Activated CD4-positive, alpha-beta T cell treated with anti-CD3 and anti-CD28 coated beads, Interleukin-2, amount 10 ng/mL, durations not matched to agents 7 days and 5 days (primary cell): Measurements from ENCODE around the gene GPX2. TPM values are rescaled to one million over a fixed set of nuclear protein-coding genes. Genes with fewer than 3 reads are reported as not detected.
A peak's percentile ranks its signal among the peaks of the same experiment; 100 is the strongest.

Experiments
- CTCF ChIA-PET: fragments of 350-600 bp; sonication (Branson Sonifier 250); formaldehyde crosslinking; loops from one replicate; lab custom pipeline; 2021; ENCODE audit warnings: antibody characterized with exemption; lab: Charles Lee
- POLR2A ChIA-PET: fragments of 350-600 bp; sonication (Branson Sonifier 250); formaldehyde crosslinking; loops from one replicate; lab custom pipeline; 2021; ENCODE audit warnings: antibody characterized with exemption; lab: Charles Lee
- DNase-seq: peaks from one replicate; pipeline ENCODE4 v3.0.0-alpha.2; 2020
- H3K27ac Mint-ChIP-seq: one replicate; pipeline ENCODE4 v1.8.0; 2021; ENCODE audit warnings: mild to moderate bottlenecking, moderate library complexity, mixed read lengths
- H3K27me3 Mint-ChIP-seq: one replicate; pipeline ENCODE4 v1.8.0; 2021; ENCODE audit warnings: mixed read lengths
- H3K36me3 Mint-ChIP-seq: one replicate; pipeline ENCODE4 v1.8.0; 2021; ENCODE audit warnings: low read depth, mixed read lengths
- H3K4me1 Mint-ChIP-seq: one replicate; pipeline ENCODE4 v1.8.0; 2021; ENCODE audit warnings: mixed read lengths
- H3K4me3 Mint-ChIP-seq: one replicate; pipeline ENCODE4 v1.8.0; 2021; ENCODE audit warnings: mild to moderate bottlenecking, moderate library complexity, mixed read lengths
- H3K9me3 Mint-ChIP-seq: one replicate; pipeline ENCODE4 v1.8.0; 2021; ENCODE audit warnings: mixed read lengths
- total RNA-seq, 2 experiments: library from RNA; stranded (reverse); gene quantifications; one replicate each; pipeline ENCODE4 v1.2.3, GENCODE V29; 2021

The GPX2 gene
- total RNA-seq, 2 experiments from 2014 or later: not detected

DNA sequence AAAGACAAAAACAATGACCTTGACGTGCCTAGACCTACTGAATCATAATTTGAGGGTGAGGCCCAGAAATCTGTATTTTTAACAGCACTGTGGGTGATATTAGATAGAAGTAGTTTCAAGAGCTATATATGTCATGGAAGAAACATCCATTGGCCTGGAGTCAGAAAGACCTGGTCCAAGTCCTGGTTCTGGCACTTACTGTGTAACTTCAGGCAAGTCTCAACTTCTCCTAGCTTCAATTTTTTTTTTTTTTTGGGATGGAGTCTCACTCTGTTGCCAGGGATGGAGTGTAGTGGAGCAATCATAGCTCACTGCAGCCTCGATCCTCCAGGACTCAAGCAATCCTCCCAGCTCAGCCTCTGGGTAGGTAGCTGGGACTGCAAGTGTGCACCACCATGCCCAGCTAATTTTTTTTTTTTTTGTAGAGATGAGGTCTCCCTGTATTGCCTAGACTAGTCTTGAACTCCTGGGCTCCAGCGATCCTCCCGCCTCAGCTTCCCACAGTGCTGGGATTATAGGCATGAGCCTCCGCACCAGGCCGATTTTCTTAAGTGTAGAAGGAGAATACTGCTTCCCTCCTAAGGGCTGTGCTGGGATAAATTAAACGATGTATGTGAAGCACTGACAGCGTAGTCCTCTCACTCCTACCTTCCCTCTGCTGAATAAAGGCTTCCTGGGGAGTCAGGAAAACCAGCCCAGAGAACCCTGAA is 14.3 kb upstream of the GPX2 start:
- Mint-ChIP-seq H3K36me3 (no peaks in the 10 kb centered on the region), H3K4me1 (peaks cover 5% of the 10 kb centered on the region), H3K27me3 (no peaks in the 10 kb centered on the region), H3K4me3 (no peak overlapping the region), H3K27ac (peak overlapping the region; percentile 22), H3K9me3 (no peaks in the 10 kb centered on the region)
- ChIA-PET CTCF (interaction anchor here (0.6 to 1.5 kb wide), 8 partner anchors 9 to 944 kb away, joined by 3 to 4 read pairs (median 3); no protein-coding TSS in a partner anchor), POLR2A (no interaction called here)
- DNase-seq: no peak

DNA sequence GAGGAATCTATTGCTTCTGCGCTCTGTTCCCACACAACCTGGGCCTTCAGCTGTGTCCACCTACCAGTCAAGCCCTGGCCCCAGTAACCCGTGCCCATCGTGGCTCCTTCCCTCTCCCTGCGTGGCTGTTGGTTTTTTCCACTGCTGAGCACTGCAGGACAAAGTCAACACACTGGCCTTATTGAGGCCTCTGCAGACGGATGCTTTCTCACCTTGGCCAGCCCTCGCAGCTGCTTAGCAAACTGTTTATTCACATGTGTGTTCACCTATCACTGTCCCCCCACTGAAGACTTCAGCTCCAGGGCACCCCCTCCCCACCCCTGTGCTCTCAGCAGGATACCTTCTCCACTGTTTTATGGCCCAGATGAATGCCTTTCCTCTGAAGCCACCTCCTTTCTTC is 12.8 kb upstream of the GPX2 start:
- Mint-ChIP-seq H3K4me1 (peaks cover 5% of the 10 kb centered on the region), H3K4me3 (no peak overlapping the region), H3K27ac (no peak overlapping the region), H3K36me3 (no peaks in the 10 kb centered on the region), H3K27me3 (no peaks in the 10 kb centered on the region), H3K9me3 (no peaks in the 10 kb centered on the region)
- no peak for DNase-seq
- ChIA-PET POLR2A (no interaction called here), CTCF (no interaction called here)

DNA sequence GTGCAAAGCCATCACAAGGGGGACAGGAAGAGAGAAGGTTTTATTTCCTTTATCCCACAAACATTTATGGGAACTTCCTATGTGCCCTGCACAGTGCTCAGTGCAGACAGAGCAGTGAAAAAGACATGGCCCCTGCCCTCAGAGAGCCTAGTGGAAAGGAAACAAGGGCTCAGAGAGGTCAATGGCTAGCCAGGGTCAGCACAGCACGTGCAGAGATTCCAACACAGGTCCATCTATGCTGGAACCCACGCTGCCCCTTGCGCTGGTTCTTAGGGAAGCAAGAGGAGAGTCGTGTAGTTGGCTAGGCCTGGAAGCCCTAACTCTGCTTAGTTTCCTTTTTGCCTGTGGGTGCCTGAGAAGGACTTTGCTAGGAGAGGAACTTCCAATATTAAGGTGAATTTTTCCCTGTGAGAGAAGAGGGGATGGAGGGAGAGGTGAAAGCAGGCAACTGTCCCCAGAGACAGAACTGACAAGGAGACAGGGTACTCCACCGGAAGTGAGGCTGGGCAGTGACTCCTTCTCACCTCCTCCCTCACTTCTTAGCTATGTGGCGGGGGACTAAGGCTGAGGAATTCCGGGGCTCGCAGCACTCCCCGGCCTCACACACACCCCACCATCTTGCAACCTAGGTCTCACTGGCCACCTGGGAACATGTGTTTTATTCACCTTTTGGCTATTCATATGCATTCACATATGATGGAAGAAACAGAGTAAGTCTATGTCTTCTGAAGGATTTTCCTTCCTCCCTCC is 12.1 kb upstream of the GPX2 start:
- H3K27me3 Mint-ChIP-seq: no peaks in the 10 kb centered on the region
- POLR2A ChIA-PET: interaction anchor here (0.7 kb wide), 1 partner anchor 391 kb away, joined by 3 read pairs; no protein-coding TSS in a partner anchor
- H3K27ac Mint-ChIP-seq: no peak overlapping the region
- peaks cover 5% of the 10 kb centered on the region for H3K4me1 Mint-ChIP-seq
- H3K4me3 Mint-ChIP-seq: no peak overlapping the region
- no peak for DNase-seq
- CTCF ChIA-PET: no interaction called here
- no peaks in the 10 kb centered on the region for H3K9me3 Mint-ChIP-seq
- peaks cover 2% of the 10 kb centered on the region for H3K36me3 Mint-ChIP-seq

DNA sequence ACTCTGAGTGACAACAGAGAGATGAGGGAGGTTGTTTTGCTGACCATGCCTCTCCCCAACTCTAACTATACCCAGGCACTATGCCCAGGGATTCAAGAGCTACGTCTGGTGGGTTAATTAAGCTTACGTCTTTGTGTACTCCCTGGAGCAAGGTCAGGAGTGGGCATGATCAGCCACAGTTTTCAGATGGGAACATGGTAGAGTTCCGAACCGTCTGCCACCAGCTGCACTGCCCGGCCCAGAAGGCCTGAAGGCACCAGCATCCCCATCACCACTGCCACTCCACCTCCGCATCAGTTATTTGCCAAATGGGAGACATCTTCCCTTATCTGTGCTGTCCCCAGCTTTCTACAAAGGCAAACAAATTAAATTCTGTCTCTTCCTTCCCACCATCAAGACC is 11.1 kb upstream of the GPX2 start:
- Mint-ChIP-seq H3K9me3 (no peaks in the 10 kb centered on the region), H3K4me1 (peaks cover 5% of the 10 kb centered on the region), H3K4me3 (no peak overlapping the region), H3K27ac (no peak overlapping the region), H3K36me3 (peaks cover 3% of the 10 kb centered on the region), H3K27me3 (no peaks in the 10 kb centered on the region)
- no peak for DNase-seq
- POLR2A ChIA-PET: interaction anchor here (0.7 kb wide), 1 partner anchor 392 kb away, joined by 3 read pairs; no protein-coding TSS in a partner anchor
- CTCF ChIA-PET: interaction anchor here (0.6 to 1.8 kb wide), 5 partner anchors 10 to 528 kb away, joined by 3 to 5 read pairs (median 3); no protein-coding TSS in a partner anchor

DNA sequence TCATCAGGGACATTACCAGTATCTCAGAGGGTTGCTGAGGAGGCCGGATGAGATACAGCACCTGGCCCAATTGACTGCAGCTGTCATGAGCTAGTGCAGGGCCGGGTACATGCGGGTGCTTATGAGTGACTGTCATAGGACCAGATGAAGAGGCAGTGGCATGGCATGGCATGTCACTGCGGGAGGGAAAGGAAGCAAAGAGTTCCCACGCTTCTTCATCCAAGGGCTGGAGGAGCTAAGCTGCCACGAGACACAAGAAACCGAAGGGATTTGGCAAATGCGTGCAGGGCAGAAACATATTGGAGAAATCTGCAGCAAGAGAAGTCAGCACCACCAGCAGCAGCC is 10.7 kb upstream of the GPX2 start:
- no peak overlapping the region for H3K4me3 Mint-ChIP-seq
- no peak for DNase-seq
- H3K27ac Mint-ChIP-seq: no peak overlapping the region
- ChIA-PET CTCF (interaction anchor here (0.6 to 1.8 kb wide), 7 partner anchors 9 to 528 kb away, joined by 3 to 5 read pairs (median 3); no protein-coding TSS in a partner anchor), POLR2A (no interaction called here)
- peaks cover 5% of the 10 kb centered on the region for H3K4me1 Mint-ChIP-seq
- H3K36me3 Mint-ChIP-seq: peaks cover 4% of the 10 kb centered on the region
- H3K9me3 Mint-ChIP-seq: no peaks in the 10 kb centered on the region
- no peaks in the 10 kb centered on the region for H3K27me3 Mint-ChIP-seq

DNA sequence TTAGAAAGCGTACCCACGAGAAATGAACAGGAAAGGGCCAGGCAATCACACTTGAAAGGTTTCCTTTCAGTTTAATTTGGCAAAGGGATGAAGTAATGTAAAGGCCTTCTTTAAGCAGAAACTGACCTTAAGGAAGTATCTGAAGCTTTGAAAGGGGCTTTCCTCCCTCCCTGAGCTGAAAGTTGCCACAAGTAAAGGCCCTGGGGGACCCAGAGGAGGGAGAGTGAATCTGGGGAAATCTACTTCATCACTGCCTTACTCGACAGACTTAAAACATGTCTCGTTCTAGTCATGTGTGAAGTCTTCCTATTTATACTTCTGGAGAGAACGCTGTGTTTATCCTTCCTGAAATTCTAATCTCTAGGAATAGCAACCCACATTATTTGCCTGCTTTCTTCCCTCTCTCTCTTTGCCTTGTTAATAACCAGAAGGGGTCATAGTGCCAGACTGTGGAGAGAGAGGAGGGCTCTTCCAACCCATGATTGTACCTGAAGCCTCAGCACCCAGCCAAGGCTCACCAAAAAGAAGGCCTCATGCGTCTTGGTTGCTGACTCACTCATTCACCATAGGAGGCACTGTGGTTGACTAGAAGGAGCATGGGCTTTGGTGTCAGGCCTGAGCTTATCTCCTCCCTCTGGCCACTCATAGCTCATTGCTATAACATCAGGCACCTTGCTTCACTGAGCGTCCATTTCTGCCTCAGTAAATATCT is 10.2 kb upstream of the GPX2 start:
- Mint-ChIP-seq H3K4me1 (peaks cover 5% of the 10 kb centered on the region), H3K27me3 (no peaks in the 10 kb centered on the region), H3K9me3 (no peaks in the 10 kb centered on the region), H3K36me3 (peaks cover 5% of the 10 kb centered on the region), H3K27ac (peak overlapping the region; percentile 14), H3K4me3 (no peak overlapping the region)
- DNase-seq: no peak
- ChIA-PET POLR2A (no interaction called here), CTCF (interaction anchor here (0.6 to 1.8 kb wide), 8 partner anchors 9 to 527 kb away, joined by 3 to 7 read pairs (median 3); no protein-coding TSS in a partner anchor)

DNA sequence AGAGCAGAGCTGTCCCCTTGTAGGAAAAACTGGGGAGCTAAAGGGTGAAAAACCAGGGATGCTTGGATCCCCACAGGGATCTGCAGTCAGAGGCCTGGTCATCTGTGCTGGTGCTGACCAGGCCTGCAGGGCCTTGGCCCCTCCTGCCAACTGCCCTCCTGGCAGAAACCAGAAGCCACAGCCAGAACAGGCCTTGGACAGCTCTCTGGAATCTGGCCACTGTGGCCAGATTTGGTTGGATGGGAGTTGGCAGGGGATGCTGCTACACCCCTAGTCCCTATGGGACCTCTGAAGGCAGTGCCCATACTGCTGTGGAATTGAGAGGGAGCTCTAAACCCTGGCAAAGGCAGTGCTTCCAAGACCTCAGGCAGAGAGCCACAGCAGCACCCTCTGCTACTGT is 9.2 kb upstream of the GPX2 start:
- Mint-ChIP-seq H3K27me3 (no peaks in the 10 kb centered on the region), H3K9me3 (no peaks in the 10 kb centered on the region), H3K4me1 (peaks cover 9% of the 10 kb centered on the region), H3K36me3 (peaks cover 7% of the 10 kb centered on the region), H3K27ac (no peak overlapping the region), H3K4me3 (no peak overlapping the region)
- DNase-seq: no peak
- CTCF ChIA-PET: interaction anchor here (1.1 to 1.7 kb wide), 3 partner anchors 8 to 18 kb away, joined by 3 to 7 read pairs (median 4); partner anchors contain the start of gene GPX2
- POLR2A ChIA-PET: no interaction called here

DNA sequence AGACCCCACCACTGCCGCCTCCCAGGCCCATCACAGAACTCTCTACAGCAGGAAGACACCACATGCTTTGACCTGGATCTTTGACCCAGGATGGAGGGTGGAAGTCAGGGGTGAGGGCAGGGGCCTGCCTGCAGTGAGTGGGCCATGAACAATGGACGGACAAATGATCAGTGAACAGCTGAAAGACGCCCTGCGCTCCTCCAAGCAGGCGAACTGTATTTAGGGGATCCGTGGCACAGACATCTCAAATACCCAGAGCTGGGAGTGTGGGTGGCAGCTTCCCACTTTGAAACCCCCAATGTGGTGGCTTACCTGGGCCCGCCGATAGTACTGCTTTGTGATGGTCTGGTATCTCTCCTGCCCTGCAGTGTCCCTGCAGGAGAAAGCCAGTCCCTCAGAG is 8.7 kb upstream of the GPX2 start:
- DNase-seq: no peak
- no peak overlapping the region for H3K4me3 Mint-ChIP-seq
- ChIA-PET POLR2A (no interaction called here), CTCF (interaction anchor here (1.1 to 1.7 kb wide), 3 partner anchors 9 to 19 kb away, joined by 3 to 7 read pairs (median 4); partner anchors contain the start of gene GPX2)
- no peaks in the 10 kb centered on the region for H3K27me3 Mint-ChIP-seq
- H3K36me3 Mint-ChIP-seq: peaks cover 10% of the 10 kb centered on the region
- no peaks in the 10 kb centered on the region for H3K9me3 Mint-ChIP-seq
- H3K4me1 Mint-ChIP-seq: peaks cover 13% of the 10 kb centered on the region
- no peak overlapping the region for H3K27ac Mint-ChIP-seq

DNA sequence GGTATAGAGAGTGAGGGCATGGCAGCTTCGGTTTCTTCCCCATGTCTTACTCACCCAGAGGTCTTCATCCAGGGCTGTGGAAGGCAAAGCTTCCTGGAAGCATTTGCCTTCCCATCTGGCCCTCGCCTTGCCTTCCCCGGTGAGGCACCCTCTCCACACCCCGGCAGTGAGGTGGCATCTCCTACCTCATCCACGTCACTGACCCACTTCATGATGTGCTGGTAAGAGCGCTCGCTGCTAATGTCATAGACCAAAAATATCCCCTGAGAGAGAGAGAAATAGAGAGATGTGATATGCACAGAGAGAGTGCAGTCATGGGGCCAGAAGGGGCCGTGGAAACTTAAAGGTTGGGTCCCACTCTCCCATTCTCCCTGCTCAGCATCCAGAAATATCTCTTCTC is 8.3 kb upstream of the GPX2 start:
- Mint-ChIP-seq H3K36me3 (peaks cover 10% of the 10 kb centered on the region), H3K4me1 (peaks cover 13% of the 10 kb centered on the region), H3K4me3 (no peak overlapping the region), H3K27me3 (no peaks in the 10 kb centered on the region), H3K9me3 (no peaks in the 10 kb centered on the region), H3K27ac (no peak overlapping the region)
- ChIA-PET CTCF (interaction anchor here (1.1 to 1.7 kb wide), 2 partner anchors 9 kb away, joined by 3 to 4 read pairs; partner anchors contain the start of gene GPX2), POLR2A (no interaction called here)
- no peak for DNase-seq

DNA sequence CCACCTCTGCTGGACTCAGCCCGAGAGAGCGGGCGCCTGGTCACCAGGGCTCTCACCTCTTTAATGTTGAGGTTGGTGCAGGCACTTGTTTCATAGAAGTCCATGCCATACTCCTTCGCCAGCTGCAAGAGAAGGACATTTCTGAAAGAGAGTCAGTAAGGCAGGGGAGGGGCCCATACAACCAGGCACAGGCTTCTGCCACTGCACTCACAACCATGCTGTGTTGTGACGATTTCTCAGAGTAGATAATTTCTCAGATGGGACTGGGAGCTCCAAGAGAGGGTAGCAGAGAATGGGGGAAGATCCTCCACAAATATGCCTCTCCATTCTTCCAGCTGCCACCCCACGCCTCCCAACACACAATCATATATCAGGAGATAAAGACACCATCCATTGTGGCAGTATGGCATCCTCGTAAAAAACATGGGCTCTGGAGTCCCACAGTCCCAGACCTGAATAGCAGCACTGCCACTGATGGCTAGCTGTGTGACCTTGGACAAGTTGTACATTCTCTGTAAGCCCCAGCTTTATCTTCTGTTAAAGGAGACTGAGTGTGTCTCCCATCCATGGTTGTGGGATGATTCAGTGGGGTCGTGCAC is 6.2 kb upstream of the GPX2 start:
- ChIA-PET POLR2A (no interaction called here), CTCF (no interaction called here)
- H3K27me3 Mint-ChIP-seq: no peaks in the 10 kb centered on the region
- DNase-seq: no peak
- H3K9me3 Mint-ChIP-seq: no peaks in the 10 kb centered on the region
- H3K36me3 Mint-ChIP-seq: peaks cover 24% of the 10 kb centered on the region
- no peak overlapping the region for H3K4me3 Mint-ChIP-seq
- H3K27ac Mint-ChIP-seq: no peak overlapping the region
- peaks cover 21% of the 10 kb centered on the region for H3K4me1 Mint-ChIP-seq

DNA sequence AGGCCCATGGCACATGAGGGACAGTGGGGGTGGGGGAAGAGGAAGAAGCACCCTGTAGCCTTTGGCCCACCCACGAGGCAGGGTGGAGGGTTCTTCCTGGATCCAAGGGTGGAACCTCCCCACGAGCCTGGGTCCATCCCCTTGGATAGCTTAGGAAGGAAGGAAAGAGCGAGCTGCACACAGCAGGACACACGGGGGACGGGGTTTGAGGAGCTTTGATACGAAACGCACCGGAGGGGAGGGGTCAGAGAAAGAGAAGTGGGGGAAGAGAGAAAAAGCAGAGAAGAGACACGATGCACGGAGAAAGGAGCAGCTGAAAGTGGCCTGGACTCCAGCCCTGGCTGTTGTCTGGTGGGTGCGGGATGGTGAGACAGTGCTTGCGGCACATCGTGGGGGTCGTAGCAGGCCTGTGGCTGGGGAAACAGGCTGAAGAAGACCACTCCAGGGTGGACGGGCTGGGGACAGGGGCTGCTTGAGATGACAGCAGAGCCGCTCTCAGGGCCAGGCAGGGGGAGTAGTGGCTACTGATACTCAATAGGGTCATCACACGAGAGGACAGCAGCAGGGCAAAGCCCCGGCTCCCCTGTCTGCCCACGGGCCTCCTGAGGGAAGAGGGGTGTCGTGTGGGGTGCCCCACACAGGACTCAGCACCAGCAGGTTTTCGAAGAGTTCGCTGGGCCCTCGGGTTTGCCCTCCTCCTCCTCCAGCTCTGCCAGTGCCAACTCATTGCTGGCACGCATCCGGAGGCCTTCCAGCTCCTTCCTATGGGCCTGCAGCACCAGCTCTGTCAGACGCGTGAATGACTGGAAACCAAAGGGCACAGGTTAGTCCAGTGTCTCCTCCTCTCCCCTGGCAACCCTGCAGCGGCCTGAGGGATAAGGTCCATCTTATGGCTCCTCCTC is 5.4 kb upstream of the GPX2 start:
- H3K27ac Mint-ChIP-seq: no peak overlapping the region
- POLR2A ChIA-PET: no interaction called here
- CTCF ChIA-PET: interaction anchor here (0.7 to 1.1 kb wide), 4 partner anchors 9 to 71 kb away, joined by 3 to 5 read pairs (median 3); no protein-coding TSS in a partner anchor
- peaks cover 30% of the 10 kb centered on the region for H3K36me3 Mint-ChIP-seq
- no peaks in the 10 kb centered on the region for H3K27me3 Mint-ChIP-seq
- no peaks in the 10 kb centered on the region for H3K9me3 Mint-ChIP-seq
- no peak for DNase-seq
- no peak overlapping the region for H3K4me3 Mint-ChIP-seq
- peaks cover 28% of the 10 kb centered on the region for H3K4me1 Mint-ChIP-seq
